GM12873 (cell line): ENCODE data around the gene UBE2E2.

Experiments used
- CTCF ChIP-seq: IDR thresholded peaks from 2 replicates; pipeline ENCODE4 v1.5.1; 2012; ENCODE audit warnings: low read depth, mild to moderate bottlenecking, moderate library complexity, low read length, control low read depth; ENCODE audit not compliant: insufficient read depth; ENCODE audit errors: missing control alignments

The UBE2E2 gene

GRCh38 chr3:23406601-23407000 lies 203.5 kb downstream of the UBE2E2 start:
- TF ChIP-seq CTCF: no peak

- TF ChIP-seq CTCF: no peak
Measured at GRCh38 chr3:23418026-23418425, 214.9 kb downstream of the UBE2E2 start.

- no peak for TF ChIP-seq CTCF
Measured at GRCh38 chr3:23421811-23422516, 218.8 kb downstream of the UBE2E2 start.

- no peak for TF ChIP-seq CTCF
Measured at GRCh38 chr3:23422517-23422851, 219.4 kb downstream of the UBE2E2 start.

- no peak for TF ChIP-seq CTCF
Measured at GRCh38 chr3:23425410-23425809, 222.3 kb downstream of the UBE2E2 start.

GRCh38 chr3:23430781-23431398 lies 227.8 kb downstream of the UBE2E2 start:
- TF ChIP-seq CTCF: no peak

- TF ChIP-seq CTCF: no peak
Measured at GRCh38 chr3:23431764-23432163, 228.6 kb downstream of the UBE2E2 start.

- TF ChIP-seq CTCF: no peak
Measured at GRCh38 chr3:23435318-23435717, 232.2 kb downstream of the UBE2E2 start.
